Urothelium cell line (cell line): ENCODE data around the gene PFDN1.

ENCODE experiments used
- DNase-seq: peaks from one replicate; pipeline ENCODE4 v3.0.0; 2011; ENCODE audit warnings: low spot score, mixed read lengths
- FAIRE-seq: peaks from 2 replicates; lab custom pipeline; 2011; peaks lifted over from hg19 to GRCh38; lab: Jason Lieb, UNC

The PFDN1 gene

DNA sequence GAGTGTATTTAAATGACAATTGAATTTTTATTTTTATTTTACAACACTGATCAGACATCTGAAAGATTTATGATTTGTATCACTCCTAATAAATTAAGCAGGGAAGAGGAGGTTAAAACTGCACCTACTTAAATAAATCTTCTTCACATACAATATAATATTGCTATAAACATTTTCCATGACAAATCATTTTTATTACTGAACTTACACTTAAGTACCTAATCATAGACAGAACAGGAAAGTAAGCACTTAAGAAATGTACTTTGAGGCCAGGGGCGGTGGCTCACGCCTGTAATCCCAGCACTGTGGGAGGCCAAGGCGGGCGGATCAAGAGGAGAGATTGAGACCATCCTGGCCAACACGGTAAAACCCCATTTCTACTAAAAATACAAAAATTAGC lies 3.8 kb downstream of the PFDN1 start:
- DNase-seq: no peak
- no peak for FAIRE-seq

DNA sequence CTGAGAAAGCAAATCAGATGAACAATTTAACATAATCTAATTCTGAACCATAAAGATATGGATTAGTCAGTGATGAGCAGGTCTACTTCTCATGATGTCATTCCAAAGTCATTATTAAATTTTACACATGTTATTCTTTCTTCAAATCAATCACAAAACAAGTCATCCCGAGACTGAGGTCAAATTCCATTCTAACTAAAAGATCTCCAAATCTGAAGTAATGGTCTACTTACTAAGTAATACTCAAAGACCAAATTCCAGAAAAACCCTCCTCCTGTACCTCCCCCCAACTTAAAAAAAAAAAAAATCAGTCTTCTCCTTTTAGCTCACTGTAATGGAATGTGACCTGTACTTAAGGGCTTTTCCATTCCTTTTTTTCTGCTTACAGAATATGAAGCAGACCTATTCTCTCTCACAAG lies 4.7 kb downstream of the PFDN1 start:
- peak; percentile 10 for DNase-seq
- no peak for FAIRE-seq

DNA sequence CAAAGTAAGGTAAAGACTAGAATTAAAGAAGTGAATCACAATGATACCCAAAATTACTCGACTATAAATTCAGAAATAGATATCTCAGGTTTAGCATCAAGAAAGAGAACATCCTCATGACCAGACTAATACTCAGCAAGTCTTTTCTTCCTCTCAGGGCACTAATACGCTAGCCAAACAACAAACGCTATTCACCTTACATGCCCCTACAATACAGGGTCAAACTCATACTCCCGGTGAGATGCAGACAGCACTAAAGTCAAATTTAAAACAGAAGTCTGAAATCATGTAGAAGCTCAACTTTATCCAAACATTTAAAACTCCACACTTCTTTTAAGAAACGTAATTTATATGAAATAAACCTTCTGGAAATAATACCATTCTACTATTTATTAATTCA lies 5.6 kb downstream of the PFDN1 start:
- DNase-seq (no peak), FAIRE-seq (no peak)

DNA sequence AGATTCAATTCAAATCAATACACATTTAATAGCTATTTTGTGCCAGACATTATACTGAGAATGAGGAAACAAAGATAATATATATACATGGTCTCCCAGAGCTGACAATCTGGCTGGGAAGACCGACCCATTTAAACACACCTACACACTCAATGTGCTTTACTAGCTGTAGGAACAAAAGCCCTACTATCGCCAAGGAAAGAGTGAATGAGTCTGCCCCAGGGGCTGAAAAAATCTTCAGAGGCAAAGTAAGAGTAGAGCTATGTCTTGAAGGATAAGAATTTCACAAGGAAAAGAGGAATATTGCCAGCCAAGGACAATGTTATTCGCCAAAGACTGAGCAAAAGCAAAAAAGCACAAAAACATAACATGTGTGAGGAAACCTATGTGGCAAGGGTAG lies 6.6 kb downstream of the PFDN1 start:
- FAIRE-seq (no peak), DNase-seq (no peak)

DNA sequence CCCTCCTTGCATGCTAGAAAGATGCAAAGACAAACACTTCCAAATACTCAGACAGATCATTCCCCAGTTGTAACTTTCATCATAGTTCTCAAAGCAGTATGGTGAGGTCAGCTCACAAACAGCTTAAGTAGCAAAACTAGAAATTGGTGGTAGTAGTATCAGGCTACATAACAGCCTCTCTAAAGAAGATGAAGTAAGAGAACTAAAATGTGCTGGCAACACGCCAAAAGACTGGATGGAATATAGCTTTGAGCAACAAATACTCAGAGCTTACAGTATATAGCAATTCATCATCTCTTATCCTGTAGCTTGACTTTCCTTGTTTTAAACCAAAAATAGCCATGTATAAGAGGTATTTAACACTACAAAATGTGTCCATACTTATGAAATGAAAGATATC lies 7.5 kb downstream of the PFDN1 start:
- peak; percentile 20 for DNase-seq
- no peak for FAIRE-seq

DNA sequence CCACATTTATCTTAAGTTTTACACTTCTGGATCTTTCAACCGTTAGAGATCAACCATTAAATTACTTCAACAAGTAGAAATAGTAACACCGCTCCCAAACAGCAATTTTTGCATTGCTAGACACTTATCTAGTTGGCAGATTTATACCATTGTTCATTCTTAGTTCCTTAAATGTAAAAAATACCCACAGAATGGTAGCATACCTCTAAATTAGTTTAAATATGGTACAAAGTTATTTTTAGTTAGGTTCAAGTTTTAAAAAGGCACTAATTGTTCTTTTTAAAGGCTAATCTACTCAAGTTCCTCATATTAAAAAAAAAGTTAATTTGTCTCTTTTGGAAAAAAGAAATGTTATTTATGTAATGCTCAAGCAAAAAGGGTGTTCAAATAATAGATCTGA lies 8.1 kb downstream of the PFDN1 start:
- DNase-seq: no peak
- no peak for FAIRE-seq

DNA sequence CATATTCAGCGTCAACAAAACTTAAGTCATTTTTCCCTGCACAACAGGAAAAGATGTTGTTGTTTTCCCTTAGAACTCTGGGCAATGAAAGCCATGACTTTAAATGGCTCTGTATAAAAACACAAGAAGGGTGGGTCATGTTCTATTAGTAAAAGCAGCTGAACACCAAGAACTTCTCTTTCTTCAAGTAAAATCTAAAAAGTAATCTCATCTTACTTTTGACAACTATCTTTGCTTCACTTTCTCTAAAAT lies 9.1 kb downstream of the PFDN1 start:
- FAIRE-seq: no peak

DNA sequence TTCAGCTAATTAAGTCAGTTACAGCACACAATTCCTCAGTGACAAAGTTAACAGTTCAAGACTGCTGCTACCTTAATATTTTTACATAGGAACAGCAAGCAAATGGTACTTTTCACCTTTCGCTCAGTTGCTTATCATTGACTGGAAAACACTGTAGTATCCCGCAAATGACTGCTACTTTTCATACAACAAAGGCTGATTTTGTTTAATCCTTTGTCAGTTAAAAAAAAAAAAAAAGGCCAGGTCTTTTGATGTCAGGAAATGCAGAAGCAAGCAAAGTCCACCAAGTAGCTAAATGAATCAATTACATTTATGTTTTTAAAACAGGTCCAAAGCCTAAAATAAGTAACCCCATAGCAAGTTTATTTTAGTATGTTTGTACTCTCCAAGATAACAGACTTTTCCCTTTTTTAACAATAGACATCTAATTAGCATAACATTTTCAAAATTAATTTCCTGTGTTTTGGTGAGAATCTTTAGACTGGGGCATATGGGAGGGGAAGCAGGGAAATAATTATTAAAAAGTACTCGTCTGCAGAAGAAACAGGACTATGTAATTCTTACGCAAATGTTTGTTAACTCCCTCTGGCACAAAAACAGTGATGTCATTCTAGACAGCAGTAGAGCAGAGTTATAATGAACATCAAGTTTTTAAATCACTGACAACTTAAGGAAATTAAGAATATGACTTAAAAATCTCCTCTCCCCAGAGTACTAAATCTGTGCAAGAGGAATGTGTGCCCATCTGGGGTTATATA lies 9.6 kb downstream of the PFDN1 start:
- DNase-seq (no peak), FAIRE-seq (no peak)

More for the DNA sequence above, 9.1 kb downstream of the PFDN1 start:
- DNase-seq: no peak

DNA sequence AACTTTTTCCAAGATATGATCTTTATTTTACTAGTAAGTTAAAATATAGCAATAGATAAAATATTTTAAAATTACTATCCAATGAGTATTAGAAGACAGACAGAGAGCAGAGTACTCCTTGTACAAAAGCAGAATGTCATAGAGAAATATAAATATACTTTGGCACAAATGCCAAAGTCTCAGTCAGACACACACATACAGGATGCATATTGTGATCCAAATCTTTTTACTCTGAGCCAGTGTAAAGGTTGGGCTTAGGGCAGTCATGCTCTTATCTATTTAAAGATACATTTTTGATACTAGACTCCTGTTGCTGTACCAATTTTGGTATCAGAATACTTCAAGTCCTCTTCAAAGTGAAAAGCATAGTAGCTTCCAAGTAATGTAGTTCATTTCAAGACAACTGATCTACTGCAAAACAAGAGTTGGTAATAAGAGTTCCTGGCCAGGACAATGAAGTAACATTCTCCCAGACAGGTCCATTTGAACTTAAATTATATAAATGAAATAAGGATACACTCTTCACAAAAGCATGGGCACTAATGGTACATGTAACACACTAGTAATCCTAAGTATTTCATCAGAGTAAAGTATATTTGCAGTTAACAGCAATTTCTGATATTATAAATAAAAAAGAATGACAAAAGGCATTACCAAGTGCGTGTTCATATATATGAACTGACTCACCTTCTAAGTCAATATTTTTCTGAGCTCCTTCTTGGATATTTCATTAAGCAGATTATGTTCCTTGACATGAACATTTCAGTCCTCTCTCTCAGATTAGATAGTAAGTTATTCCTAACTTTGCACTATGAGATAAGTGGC lies 10.5 kb downstream of the PFDN1 start:
- DNase-seq (no peak), FAIRE-seq (no peak)

DNA sequence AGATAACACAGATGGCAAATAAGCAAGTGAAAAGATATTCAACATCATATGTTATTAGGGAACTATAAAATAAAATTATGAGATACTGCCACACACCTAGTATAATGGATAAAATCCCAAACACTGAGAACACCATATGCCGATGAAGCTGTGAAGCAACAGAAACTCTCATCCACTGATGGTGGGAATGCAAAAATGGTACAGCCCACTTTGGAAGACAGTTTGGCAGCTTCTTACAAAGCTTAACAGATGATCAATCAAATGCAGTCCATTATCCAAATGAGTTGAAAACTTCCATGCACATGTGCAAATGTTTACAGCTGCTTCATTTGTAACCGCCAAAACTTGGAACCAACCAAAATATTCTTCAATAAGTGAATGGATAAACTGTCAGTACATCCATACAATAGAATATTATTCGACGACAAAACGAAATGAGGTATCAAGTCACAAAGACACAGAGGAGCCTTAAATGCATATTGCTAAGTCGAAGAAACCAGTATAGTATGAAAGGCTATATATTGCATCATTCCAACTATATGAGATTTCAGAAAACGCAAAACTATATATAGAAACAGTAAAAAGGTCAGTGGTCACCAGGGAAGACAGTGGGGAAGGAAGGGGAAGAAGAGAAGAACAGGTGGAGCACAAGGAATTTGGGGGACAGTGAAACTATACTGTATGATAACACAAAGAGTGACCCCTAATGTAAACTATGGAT lies 14.9 kb downstream of the PFDN1 start:
- DNase-seq: no peak
- FAIRE-seq: no peak

DNA sequence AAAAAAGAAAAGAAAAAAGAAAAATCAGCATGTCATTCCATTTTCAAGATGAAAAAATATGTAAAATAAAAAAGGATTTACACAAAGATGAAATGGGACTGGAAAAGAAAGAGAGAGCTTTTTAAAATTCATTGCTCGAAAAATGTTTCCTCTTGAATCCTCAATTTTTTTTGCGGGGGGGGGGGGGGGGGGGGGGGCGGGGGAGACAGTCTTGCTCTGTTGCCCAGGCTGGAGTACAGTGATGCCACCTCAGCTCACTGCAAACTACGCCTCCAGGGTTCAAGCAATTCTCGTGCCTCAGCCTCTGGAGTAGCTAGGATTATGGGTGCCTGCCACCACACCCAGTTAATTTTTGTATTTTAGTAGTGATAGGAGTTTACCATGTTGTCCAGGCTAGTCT lies 16.5 kb downstream of the PFDN1 start:
- DNase-seq: no peak
- no peak for FAIRE-seq

DNA sequence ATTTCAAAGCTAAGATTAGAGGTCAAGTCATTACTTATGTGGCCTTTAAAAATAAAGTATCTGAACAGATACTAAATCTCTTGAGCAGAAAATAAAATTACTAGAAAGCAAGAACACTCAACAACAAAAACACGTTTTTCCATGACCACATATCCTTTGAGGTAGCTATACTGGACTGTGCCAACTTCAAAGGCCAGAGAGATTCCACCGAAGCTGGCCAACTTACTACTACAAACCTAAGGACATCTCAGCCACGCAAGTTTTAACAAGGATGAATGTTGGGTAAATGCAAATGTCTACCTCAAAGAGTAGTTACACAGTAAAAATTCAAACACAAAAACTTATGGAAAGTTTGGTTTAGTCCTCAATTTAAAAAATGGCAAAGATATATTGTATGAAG lies 18.9 kb downstream of the PFDN1 start:
- FAIRE-seq (no peak), DNase-seq (no peak)

DNA sequence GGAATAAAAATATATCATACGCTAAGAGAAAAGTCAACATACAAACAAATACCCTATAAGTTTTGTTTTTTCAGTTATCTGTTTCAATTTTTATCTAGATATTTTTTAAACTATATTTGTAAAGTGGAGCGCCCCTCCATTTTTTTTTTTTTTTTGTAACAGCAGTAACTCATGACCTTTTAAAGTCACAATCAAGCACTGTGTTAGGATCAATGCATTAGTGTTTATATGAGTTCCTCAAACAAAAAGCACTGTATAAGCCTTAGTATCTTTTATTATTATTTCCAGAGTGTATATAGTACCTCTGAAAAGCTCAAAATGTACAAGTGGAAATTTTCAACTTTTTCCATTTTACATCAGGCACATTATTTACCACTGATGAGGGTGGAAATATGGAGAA lies 20.6 kb downstream of the PFDN1 start:
- DNase-seq (no peak), FAIRE-seq (no peak)

DNA sequence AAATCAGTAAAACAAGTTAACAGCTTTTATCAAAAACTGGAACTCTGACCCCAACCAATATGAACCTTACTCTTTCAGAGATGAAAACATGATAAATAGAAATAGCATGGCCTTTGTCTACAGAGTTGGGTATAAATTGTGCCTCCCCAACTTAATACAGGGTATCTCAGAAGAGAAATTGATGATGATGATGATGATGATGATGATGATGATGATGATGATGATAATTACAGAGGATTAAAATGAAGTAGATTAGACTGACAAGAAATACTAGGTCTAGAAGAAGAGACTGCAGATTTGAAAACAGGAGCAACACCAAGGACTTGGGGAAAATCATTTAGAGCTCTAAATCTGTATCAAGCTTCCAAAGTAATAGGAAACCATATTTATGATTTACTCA lies 27.1 kb downstream of the PFDN1 start:
- no peak for DNase-seq
- FAIRE-seq: no peak

DNA sequence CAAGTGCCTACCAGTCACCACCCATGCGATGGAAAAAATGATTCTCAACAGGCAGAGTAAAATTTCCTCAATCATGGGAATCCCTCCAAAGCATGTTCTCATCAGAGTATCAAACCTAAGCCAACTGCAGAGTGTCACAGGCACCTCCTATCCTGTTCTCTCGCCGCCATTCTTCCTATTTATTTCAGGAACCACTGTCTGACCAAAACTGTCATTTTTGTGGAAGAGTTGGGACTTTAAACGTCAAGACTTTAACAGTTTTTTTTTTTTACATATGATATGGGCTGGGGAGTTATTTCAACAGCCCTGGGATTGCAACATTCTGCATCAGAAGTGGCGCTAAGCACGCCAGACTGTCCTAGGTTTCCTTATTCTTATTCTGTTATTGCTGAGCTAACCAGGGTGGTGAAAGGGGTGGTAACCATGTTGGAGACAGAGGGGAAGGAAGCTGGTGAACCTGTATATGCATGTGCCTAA lies 29.5 kb downstream of the PFDN1 start:
- DNase-seq: no peak
- no peak for FAIRE-seq

DNA sequence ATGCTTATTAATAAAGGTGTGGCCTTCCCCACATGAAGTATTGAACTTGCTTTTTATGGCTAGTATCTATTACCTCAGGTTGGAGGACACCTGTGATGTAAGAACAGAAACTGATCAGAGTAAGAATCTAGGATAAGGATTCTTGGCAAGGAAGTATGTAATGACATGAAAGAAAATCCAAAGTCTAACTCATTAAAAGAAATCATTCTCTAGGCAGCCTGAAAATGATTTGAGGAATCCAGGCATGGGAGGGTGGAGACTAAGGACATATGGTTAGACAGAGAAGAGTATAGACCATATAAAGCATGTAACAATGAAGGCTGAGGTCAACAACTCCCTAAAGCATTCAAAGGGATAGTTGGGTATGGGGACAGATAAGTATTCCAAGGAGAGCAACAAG lies 32.9 kb downstream of the PFDN1 start:
- FAIRE-seq: no peak
- no peak for DNase-seq

DNA sequence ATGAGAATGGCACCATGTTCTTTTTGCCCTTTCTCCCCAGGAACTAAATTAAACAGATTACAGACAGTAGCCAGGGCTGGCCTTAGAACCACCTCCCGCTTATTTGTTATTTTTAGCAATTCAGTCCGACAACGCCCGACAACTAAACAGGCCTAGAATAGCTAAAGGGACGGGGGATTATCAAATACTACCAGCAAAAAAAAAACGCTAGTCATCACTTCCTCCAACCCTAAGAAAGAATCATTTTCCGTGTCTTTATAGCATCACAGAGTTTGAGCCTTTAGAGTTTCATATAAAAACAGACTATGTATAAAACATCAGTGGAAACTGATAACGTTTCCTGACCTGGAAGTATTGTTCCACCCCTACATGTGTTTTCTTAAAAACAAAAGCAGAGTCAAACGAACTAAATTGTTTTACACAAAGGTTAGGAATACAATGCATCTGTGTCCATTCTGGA lies 35.3 kb downstream of the PFDN1 start:
- DNase-seq (no peak), FAIRE-seq (no peak)

DNA sequence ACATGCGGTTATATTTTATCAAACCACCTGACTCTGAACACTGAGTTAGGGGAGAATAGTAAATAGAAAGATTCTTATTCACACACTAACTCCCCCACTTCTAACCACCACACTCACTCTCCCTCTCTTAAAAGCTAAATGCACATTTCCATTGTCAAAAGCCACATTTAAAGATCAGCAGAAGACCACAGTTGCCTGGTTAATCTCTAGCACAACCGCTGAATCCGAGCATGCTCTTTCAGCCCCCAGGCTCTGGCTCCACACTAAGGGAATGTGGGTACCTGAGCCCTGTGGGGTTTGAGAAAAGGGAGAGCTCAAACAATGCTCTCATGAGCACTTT lies 35.7 kb downstream of the PFDN1 start:
- FAIRE-seq: no peak
- no peak for DNase-seq

DNA sequence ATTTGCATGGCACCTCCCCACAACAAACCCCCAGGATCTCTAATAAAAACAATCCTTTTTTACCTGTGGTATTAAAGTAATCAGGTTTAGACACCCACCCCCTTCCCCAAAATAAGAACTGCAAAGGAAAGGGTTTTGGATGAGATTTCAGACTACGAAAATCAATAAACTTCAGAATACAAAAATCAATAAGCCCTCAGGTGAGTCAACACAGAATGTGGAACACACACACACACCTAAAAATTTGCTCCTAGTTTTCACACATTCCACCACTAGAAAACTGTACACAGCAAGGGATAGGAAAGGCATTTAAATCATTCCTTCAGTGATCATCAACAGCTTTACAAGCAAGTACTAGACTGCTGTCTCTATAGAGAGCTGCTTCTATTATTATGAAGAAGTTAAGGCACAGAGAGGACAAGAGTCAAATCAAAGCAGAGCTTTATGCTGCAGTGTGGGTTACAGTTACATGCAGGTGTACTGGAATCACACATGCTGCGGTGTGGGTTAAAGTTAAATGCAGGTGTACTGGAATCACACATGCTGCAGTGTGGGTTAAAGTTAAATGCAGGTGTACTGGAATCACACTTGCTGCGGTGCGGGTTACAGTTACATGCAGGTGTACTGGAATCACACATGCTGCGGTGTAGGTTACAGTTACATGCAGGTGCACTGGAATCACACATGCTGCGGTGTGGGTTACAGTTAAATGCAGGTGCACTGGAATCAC lies 36.3 kb downstream of the PFDN1 start:
- FAIRE-seq (no peak), DNase-seq (no peak)

DNA sequence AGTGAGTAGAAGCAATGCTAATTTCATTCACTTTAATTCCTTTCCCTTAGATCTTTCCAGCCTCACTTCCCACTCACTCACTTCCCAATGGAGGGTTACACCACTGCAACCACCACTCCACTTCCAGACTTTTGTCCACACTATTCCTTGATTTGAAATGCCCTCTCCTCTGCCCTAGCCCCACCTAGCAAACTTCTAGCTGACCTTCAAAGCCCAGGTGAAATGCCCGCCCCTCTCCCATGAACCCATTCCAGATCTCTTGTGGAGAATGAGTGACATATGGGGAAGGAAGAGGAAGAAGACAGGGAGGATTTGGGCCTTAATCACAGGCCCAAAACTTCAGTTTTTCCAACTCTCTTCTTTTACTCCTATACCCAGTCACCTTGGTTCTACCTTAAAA lies 37.1 kb downstream of the PFDN1 start:
- FAIRE-seq (no peak), DNase-seq (no peak)

DNA sequence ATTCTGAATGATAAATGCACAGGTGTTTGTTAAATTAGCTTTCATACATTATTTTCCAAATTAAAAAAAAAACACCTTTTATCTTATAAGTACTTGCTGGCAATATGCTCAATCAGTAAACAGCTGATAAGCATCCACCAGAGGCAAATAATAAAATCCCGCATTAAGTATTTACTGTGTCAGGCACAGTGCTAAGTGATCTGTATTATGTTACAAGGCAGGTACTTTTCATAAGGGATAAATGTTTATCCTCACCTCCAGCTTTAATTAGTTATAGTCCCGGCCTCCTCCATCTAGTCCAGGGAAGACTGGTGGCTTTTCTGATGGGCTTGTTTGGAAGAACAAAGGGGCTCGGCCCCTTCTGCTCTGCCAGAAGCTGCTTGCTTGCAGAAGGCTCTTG lies 40.1 kb downstream of the PFDN1 start:
- no peak for DNase-seq

More for the DNA sequence above, 40.1 kb downstream of the PFDN1 start:
- no peak for FAIRE-seq
